Measurements from ENCODE around the gene GYG1.

- TF ChIP-seq CTCF (conservative IDR thresholded peaks at IDR 0.05) (no peak), ZFX (IDR thresholded peaks at IDR 0.05) (peak; percentile 83)
Measured at GRCh38 chr3:148992027-148992634, 791 bp downstream of the GYG1 start.

All from C4-2B (cell line).